ENCODE data around the gene STXBP1.

Gene STXBP1

GRCh38 chr9:127716412-127716811 lies 104.3 kb downstream of the STXBP1 start:
- DNase-seq: no peak

GRCh38 chr9:127717766-127718165 lies 105.7 kb downstream of the STXBP1 start:
- DNase-seq: no peak

- DNase-seq: no peak
Observed at GRCh38 chr9:127720031-127720864, 108.2 kb downstream of the STXBP1 start.

- DNase-seq: no peak
Observed at GRCh38 chr9:127720865-127721227, 108.8 kb downstream of the STXBP1 start.

- DNase-seq: no peak
Observed at GRCh38 chr9:127721391-127721821, 109.3 kb downstream of the STXBP1 start.

GRCh38 chr9:127722055-127722745 lies 110.1 kb downstream of the STXBP1 start:
- DNase-seq: no peak

- DNase-seq: no peak
Observed at GRCh38 chr9:127723013-127723412, 110.9 kb downstream of the STXBP1 start.

GRCh38 chr9:127723444-127723843 lies 111.4 kb downstream of the STXBP1 start:
- no peak for DNase-seq

- DNase-seq: no peak
Observed at GRCh38 chr9:127724012-127724411, 111.9 kb downstream of the STXBP1 start.

GRCh38 chr9:127726871-127727270 lies 114.8 kb downstream of the STXBP1 start:
- no peak for DNase-seq

GRCh38 chr9:127728808-127729207 lies 116.7 kb downstream of the STXBP1 start:
- DNase-seq: no peak

GRCh38 chr9:127729522-127730256 lies 117.6 kb downstream of the STXBP1 start:
- DNase-seq: no peak

- no peak for DNase-seq
Observed at GRCh38 chr9:127730262-127730661, 118.2 kb downstream of the STXBP1 start.

- no peak for DNase-seq
Observed at GRCh38 chr9:127730799-127731410, 118.8 kb downstream of the STXBP1 start.

- no peak for DNase-seq
Observed at GRCh38 chr9:127731938-127732337, 119.9 kb downstream of the STXBP1 start.

GRCh38 chr9:127732444-127732843 lies 120.4 kb downstream of the STXBP1 start:
- DNase-seq: no peak

GRCh38 chr9:127733614-127734013 lies 121.5 kb downstream of the STXBP1 start:
- no peak for DNase-seq

GRCh38 chr9:127734247-127734746 lies 122.2 kb downstream of the STXBP1 start:
- no peak for DNase-seq

- peak; percentile 99 for DNase-seq
Observed at GRCh38 chr9:127734747-127735529, 122.9 kb downstream of the STXBP1 start, which contains the start of gene TOR2A. TOR2A (minus strand) TSS chr9:127735294; CDS start chr9:127735270, 24 bp downstream.

GRCh38 chr9:127735530-127736185 lies 123.6 kb downstream of the STXBP1 start:
- no peak for DNase-seq

GRCh38 chr9:127738666-127739065 lies 126.6 kb downstream of the STXBP1 start:
- DNase-seq: no peak

Measured in activated CD4-positive, CD25-positive, alpha-beta regulatory T cell treated with anti-CD3 and anti-CD28 coated beads, Interleukin-2, amount 50 U/mL, for 72 hours (primary cell).